ENCODE data around the gene FTO.
A peak's percentile ranks its signal among the peaks of the same experiment; 100 is the strongest.

The FTO gene

DNA sequence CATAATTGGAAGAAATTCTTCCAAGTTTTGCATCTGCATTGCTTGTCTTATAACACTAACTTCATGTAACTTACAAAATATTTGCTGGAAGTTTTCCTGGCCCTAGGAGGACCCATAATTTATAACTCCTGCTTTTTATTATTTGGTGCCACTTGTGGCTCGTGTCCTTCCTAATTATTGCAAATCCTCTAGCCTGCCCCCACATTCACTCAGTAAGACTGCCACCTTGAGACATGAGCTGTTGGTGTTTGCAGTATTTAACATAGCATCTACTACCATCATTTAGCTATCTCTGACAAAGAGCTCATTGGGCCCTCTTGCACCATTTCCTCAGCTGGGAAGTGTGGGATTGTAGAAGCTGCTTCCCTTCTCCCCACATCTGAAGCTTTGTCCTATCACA is 49.5 kb downstream of the FTO start:
- DNase-seq: no peak

DNA sequence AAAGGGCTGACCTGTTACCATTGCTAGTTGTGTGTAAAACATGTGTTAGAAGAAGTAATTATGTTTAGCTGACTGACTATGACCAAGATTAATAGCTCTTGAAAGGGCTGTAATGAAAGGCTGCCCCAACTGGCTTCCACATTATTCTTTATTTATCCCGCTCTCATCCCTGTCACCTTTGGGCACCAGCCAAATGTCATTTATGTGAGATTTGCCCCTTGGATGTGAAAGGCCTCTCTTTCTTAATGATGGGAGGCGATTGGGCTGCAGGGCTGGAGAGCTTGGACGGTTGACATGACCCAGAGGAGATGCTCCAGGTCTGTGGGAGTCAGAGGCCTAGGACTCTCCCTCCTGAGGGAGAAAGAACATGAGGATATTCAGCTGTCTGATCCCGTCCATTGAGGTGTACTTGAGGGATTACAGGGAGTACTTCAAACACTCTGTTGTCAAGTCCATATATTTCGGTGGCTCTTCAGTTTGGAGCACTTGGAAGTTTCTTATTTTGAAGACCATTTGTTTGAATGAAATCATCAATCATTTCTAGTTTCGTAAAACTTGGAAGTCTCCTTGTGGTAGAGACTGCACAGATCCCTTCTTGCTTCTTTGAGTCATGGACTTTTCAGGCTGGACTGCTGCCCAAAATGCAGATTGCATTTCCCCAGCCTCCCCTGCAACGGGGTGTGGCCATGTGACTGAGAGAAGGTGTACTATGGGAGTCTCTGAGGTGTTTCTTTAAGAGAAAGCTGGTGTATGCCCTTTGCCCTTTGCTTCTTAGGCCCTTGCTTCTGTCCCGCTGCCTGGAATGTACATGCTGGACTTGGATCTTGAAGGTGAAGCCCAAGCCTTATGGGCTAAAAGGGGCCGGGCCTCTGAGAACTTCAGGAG is 51.3 kb downstream of the FTO start:
- DNase-seq: peak in 1 of 58 donors; percentile 15

- DNase-seq: peak in 1 of 58 donors; percentile 68
Measured at GRCh38 chr16:53756275-53756996, 52.5 kb downstream of the FTO start.

DNA sequence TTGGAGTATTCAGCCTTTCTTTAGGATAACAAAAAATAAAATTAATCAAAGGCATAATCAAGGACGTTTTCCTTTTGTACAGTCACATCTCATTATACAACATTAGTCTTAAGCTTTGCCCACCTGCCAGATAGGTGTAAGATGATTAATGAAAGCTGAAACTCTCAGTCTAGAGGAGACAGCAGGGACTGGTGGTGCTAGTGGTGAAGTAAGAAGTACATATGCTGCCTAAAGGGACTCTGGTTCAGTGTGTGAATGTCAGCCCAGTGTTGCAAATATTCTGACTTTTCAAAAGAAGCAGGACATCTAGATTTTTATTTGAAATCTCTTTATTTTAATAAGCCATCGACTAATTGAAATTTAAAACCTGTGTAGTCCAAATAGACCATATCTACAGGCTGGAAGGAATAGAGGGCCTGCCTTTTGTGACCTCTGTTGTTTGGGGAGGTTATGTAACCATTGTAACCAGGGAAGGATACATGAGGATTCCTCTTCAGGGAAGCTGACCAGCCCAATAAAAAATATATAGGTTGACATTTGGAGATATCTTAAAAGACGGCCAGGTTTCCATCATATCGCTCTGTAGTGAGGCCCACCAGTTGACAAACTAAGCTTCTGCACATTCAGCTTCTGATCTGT is 54.1 kb downstream of the FTO start:
- DNase-seq: no peak

DNA sequence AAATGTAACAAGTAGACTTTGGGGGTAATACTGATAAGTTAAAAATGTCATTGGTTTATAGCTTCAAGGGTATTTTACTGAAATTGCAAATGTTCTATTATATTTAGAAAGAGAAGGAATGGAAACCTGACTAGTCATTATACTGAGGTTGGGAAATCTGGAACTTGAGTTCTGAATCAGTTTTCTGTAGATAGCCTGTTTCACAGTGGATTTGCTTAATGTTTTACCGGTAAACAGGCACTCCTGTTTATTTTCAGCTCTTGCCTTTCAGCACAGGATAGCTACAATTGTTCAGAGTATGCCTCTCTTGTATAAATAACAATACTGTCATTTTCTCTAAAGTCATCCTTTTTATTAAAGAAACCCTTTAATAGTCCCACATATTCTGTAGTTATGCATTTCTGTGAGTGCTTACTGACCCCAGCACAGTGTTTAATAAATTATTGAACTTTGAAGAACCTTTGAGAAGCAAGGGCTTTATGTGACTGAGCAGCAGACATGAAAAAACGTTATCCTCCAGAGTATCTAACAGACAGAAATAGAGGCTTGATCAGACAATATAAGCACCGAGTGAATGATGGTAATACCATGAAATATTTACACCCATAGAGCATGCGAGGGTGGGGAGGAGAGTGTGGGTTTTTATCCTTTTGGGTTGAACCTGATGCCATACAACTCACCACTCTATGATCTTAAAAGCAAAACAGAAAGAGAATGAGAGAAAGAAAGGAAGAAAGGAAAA is 58.2 kb downstream of the FTO start:
- DNase-seq: no peak

DNA sequence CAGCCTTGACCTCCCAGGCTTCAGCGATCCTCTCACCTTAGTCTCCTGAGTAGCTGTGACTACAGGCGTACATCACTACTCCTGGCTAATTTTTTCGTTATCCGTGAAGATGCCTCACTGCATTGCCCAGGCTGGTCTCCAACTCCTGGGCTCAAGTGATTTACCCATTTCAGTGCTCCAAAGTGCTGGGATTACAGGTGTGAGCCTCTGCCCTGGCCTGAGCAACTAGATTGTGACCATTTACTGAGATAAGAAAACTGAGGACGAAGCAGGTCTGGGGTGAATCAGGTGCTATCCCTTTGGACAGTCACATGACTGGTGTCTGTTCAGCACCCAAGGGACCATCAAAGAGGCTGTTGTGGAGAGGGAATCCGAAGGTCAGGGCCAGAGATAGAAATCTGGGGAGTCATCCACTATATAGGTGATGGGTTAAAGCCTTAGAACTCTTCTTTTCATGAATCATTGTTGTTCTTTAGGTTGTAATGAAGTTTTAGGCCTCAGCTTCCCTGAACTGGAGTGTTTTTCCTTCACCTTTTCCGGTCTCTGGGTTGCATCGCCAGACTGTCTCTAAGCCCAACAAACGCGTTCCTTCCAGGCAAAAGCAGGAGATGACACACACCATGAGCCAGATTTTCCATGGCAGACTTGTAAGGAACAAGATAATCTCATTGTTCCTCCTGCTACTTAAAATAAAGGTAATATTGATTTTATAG is 62.5 kb downstream of the FTO start:
- no peak for DNase-seq

DNA sequence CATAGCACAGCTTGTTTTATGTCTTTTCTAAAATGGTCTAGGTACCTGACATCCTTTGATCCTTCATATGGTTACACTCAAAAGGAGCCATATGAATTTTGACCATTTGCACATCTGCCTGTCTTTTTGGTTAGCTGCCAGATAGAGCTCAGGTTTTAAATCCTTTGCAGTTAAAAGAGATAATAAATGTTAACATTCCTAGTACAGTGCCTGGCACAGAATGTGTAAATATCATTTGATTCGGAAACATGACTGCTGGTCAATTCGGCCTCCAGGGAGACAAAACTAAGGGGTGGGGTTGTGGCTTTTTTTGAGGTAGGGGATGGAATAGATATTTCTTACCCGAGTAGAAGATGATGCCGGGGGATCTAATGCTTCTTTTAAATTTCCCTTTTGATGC is 64.2 kb downstream of the FTO start:
- no peak for DNase-seq

DNA sequence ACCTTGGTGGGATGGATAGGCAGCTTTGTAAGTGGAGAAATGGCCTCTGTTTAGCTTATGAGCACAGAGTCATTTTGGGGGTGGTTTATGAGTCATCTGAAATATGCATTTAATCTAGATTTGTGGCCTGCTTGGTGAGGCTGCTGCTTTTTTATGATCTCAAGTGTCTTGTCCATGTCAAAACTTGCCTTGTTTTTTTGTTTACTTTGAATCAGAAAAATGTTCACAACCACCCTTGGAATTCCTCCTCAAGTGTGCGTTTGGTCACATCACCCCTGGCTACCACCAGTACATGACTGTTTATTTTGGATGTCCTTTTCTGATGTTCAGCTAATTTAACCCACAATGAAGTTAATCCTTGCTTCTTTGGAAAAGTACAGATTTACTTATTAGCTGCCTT is 64.6 kb downstream of the FTO start:
- DNase-seq: no peak

- DNase-seq: no peak
Measured at GRCh38 chr16:53769185-53769584, 65.2 kb downstream of the FTO start.

- DNase-seq: no peak
Measured at GRCh38 chr16:53769787-53770186, 65.8 kb downstream of the FTO start.

DNA sequence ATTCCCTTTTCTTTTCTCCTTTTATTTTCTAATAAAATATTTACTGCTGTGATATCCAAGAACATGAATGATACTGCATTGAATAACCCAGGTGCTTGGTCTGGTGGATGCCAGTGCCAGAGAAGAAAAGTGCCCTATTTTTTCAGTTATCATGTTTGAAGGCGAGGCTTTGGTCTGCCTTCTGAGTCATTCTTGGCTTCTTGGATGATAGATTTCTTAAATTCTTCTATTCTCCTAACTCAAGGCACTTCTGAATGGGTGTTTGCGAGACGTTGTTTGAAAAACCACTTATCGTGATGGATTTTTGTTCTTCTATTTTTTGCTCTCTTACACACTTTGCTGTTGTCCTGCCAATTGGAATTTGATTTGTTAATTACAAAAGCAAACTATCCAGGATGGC is 66.7 kb downstream of the FTO start:
- DNase-seq: no peak

DNA sequence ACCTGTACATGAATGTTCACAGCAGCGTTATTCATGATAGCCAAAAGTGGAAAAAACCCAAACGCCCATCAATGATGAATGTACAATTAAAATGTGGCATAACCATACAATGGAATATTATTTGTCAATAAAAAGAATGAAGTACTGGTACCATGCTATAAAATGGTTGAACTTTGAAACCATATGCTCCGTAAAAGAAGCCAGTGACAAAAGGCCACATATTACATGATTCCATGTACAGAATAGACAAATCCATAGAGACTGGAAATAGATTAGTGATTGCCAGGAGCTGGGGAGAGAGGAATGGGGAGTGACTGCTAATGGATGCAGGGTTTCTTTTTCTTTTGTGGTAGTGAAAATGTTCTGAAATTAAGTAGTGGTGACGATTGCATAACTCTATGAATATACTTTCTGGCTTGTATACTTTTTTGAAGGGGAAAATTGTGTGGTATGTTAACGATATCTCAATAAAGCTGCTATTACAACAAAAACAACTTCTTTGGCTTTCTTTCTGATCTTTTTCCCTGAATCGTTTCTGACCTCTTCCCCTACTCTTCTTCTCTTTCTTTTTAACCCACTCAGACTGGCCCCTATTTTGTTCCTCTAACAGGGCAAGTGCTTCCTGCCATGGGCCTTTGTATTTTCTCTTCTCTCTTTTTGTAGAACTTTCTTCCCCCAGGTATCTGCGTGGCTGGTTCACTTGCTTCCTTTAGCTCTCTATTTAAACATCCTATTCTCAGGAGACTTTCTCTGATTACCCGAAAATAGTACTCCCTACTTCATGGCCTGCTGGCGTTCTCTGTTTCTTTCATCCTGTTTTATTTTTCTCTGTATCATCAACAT is 67.9 kb downstream of the FTO start:
- no peak for DNase-seq

DNA sequence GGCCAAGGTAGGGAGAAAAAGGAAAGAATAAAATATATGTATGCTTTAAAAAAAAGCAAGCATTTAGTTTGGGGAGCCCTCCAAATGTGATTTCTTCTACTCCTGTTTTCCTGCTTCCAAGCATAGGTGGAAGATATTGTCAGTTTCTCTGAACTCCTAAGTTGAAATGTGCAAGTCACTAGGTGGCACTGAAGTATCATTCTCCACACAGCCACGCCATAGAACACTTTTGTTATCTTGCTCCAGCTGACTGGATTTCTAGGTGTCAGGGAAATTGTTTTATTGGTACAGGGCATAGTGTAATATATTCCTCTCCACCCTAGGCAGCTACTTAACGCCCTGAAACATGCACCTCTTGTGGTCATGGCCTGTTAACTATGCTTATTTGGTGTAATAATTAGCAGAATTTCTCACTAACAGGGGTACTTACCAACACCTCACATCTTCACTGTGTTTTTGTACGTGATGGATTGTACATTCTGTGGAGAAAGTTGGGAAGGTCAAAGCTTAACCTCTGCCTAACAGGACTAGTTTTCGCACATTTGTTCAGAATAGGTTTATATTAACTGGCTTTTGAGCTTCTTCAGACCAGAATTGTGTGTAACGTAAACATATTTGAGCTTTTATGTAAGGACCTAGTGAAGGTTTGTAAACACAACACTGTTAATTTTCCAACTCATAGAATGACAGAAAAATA is 69.3 kb downstream of the FTO start:
- peak in 15 of 58 donors; percentile 1 to 48 (median 20) for DNase-seq

- no peak for DNase-seq
Measured at GRCh38 chr16:53773881-53774280, 69.9 kb downstream of the FTO start.

DNA sequence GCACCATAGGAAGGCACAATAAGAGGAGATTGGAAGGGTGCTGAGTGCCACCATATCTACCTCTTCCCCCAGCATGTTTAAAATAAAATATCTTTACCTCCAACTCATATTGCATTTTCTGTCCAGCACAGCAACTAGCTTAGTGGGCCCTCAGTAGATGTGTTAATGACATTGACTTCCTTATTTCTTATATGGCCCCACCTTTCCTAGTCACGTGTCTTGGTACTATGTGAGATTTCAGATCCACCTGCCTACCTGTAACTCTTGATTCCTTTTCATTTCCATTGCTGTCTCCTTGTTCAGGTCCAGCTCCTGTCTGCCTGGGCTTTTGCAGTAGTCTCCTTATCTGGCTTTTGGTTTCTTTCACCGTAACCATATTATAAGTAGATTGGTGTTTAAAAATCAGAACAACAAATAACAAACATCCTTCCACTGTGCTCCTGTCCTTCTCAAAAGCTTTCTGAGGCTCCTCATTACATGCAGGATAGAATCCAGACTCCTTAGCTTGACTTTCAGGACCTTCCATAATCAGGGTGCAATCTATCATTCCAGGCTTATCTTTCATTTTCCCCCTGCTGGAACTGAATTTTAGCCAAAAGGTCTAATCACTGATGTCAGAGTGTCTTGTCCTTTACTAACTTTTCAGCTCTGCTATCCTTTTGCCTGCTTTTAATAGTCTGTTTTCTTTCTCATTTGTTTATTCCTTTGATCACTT is 71.3 kb downstream of the FTO start:
- no peak for DNase-seq

- peak in 1 of 58 donors; percentile 13 for DNase-seq
Measured at GRCh38 chr16:53775821-53776431, 72.0 kb downstream of the FTO start.

DNA sequence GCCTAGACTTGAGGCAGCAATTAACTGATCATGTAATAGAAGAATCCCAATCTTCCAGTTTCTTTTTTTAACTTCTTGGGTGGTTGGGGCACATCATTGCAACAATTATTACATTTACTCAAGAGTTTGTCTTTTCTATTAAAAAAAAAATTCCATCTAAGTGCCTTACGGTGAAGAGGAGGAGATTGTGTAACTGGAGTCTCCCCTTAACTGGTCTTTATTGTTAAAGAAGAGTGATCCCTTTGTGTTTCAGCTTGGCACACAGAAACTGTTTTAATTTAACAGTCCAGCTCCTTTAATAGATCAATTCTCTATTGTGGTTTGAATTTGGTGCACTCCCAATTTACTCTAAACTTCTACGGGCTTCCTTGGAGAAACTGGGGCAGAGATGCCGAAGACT is 75.2 kb downstream of the FTO start:
- DNase-seq: peak in 1 of 58 donors; percentile 30

DNA sequence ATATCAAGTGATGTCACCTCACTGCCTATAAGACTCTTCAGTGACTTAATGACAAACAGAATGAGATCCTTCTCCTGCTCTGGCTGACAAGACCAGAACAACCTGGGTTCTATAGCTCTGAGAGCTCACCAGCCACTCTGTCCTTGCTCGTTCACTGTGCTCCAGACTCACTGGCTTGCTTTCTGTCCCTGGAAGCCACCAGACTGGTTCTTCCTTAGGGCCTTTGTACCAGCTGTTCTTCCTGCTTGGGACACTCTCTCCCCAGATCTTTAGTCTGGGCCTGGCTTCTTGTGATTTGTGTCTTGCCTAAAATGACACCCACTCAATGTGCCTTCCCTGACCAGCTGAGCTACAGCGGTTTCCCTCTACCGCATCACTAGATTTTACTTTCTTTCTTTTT is 76.1 kb downstream of the FTO start:
- no peak for DNase-seq
